C4-2B (cell line): ENCODE results near the gene KRTAP10-2.

Experiments
- CTCF ChIP-seq: fragments of 450-650 bp; conservative IDR thresholded peaks from 2 replicates; pipeline ENCODE4 v1.5.1; 2017; ENCODE audit warnings: mild to moderate bottlenecking
- ZFX ChIP-seq: fragments of 450-650 bp; IDR thresholded peaks from 2 replicates; pipeline ENCODE4 v1.6.1; 2017

GRCh38 chr21:44572959-44573583 is 21.8 kb upstream of the KRTAP10-2 start:
- TF ChIP-seq CTCF (no peak), ZFX (no peak)
